Globus pallidus (tissue), 1 donor: ENCODE measurements around the gene CHCHD1.
"Not testable (repeated sequence)": the region's sequence is repeated elsewhere in the genome, so short reads cannot be mapped to it uniquely, and the experiment has no call there.

Source experiments
- DNase-seq: peaks from one replicate; pipeline ENCODE4 v3.0.0-alpha.2; 2015; ENCODE audit warnings: low spot score

CHCHD1 gene

GRCh38 chr10:73781879-73782748 is at the start of gene CHCHD1:
Gene CHCHD1, plus strand, starts transcription at chr10:73782048. Its CDS starts 28 bp downstream, at chr10:73782076.
- peak; percentile 84 for DNase-seq

GRCh38 chr10:73732426-73732825 is 49.4 kb upstream of the CHCHD1 start:
- no peak for DNase-seq

- no peak for DNase-seq
Measured at GRCh38 chr10:73732931-73733623, 48.8 kb upstream of the CHCHD1 start.

- DNase-seq = no peak
Measured at GRCh38 chr10:73734028-73734720, 47.7 kb upstream of the CHCHD1 start.

- DNase-seq = no peak
Measured at GRCh38 chr10:73734796-73735305, 47.0 kb upstream of the CHCHD1 start.

- DNase-seq = not testable (repeated sequence)
Measured at GRCh38 chr10:73740501-73741254, 41.2 kb upstream of the CHCHD1 start.

GRCh38 chr10:73742454-73742734 is 39.5 kb upstream of the CHCHD1 start:
- DNase-seq = no peak

- no peak for DNase-seq
Measured at GRCh38 chr10:73743327-73743904, 38.4 kb upstream of the CHCHD1 start.

- peak; percentile 95 for DNase-seq
Measured at GRCh38 chr10:73743905-73744663, 37.8 kb upstream of the CHCHD1 start, which contains the start of gene SEC24C. Gene SEC24C, plus strand, starts transcription at chr10:73744372. Its CDS starts 2,461 bp downstream, at chr10:73746833.

GRCh38 chr10:73744664-73744975 is 37.2 kb upstream of the CHCHD1 start:
- no peak for DNase-seq

- DNase-seq = no peak
Measured at GRCh38 chr10:73746721-73747120, 35.1 kb upstream of the CHCHD1 start.

GRCh38 chr10:73750819-73751218 is 31.0 kb upstream of the CHCHD1 start:
- DNase-seq = no peak

GRCh38 chr10:73756183-73756582 is 25.7 kb upstream of the CHCHD1 start:
- DNase-seq = no peak

GRCh38 chr10:73758704-73759511 is 22.9 kb upstream of the CHCHD1 start:
- DNase-seq = no peak

- DNase-seq = no peak
Measured at GRCh38 chr10:73759512-73760115, 22.2 kb upstream of the CHCHD1 start.

GRCh38 chr10:73761781-73762180 is 20.1 kb upstream of the CHCHD1 start:
- no peak for DNase-seq

- DNase-seq = no peak
Measured at GRCh38 chr10:73762915-73763314, 18.9 kb upstream of the CHCHD1 start.

GRCh38 chr10:73763343-73763742 is 18.5 kb upstream of the CHCHD1 start:
- DNase-seq = no peak

- no peak for DNase-seq
Measured at GRCh38 chr10:73765066-73765465, 16.8 kb upstream of the CHCHD1 start.

- no peak for DNase-seq
Measured at GRCh38 chr10:73768881-73769280, 13.0 kb upstream of the CHCHD1 start.
